Fibroblast of lung (primary cell): ENCODE measurements around the gene INSYN1. TPM values are rescaled to one million over a fixed set of nuclear protein-coding genes. Genes with fewer than 3 reads are reported as not detected.
"Not testable (repeated sequence)": the region's sequence is repeated elsewhere in the genome, so short reads cannot be mapped to it uniquely, and the experiment has no call there.

Experiments
- DNase-seq, 2 donors: peaks; one replicate each; pipeline versions ENCODE4 v3.0.0 to v3.0.0-alpha.2; 2010; ENCODE audit warnings: low read depth in 2 of 2
- H2AFZ ChIP-seq: 2 replicates; pipeline ENCODE4 v1.5.1; 2012; ENCODE audit warnings: low read length, control low read depth, inconsistent platforms
- H3K27ac ChIP-seq: 2 replicates; pipeline ENCODE4 v1.5.1; 2011; ENCODE audit warnings: low read length, control low read depth; ENCODE audit not compliant: insufficient read depth
- H3K27me3 ChIP-seq: 2 replicates; pipeline ENCODE4 v1.5.1; 2011; ENCODE audit warnings: mild to moderate bottlenecking, low read length; ENCODE audit not compliant: control insufficient read depth, insufficient read depth
- H3K36me3 ChIP-seq: 2 replicates; pipeline ENCODE4 v1.5.1; 2011; ENCODE audit warnings: low read length; ENCODE audit not compliant: control insufficient read depth, insufficient read depth
- H3K4me1 ChIP-seq: 2 replicates; pipeline ENCODE4 v1.5.1; 2011; ENCODE audit warnings: low read length; ENCODE audit not compliant: control insufficient read depth, insufficient read depth; ENCODE audit errors: extremely low read depth
- H3K4me2 ChIP-seq: 2 replicates; pipeline ENCODE4 v1.5.1; 2011; ENCODE audit warnings: low read length, control low read depth; ENCODE audit not compliant: insufficient read depth; ENCODE audit errors: extremely low read depth
- H3K4me3 ChIP-seq, 4 experiments: fragments of 200-600 bp in 1 of 4; sonication (generic) in 1 of 4; replicated peaks in 1 of 4; 2 replicates each; pipeline ENCODE4 v1.5.1; 2011 to 2016; ENCODE audit warnings: low read length in 4 of 4, low read depth in 3 of 4, mild to moderate bottlenecking in 3 of 4, control low read depth in 2 of 4, inconsistent platforms in 1 of 4, mixed read lengths in 1 of 4; ENCODE audit not compliant: insufficient read depth in 1 of 4; ENCODE audit errors: control extremely low read depth in 1 of 4
- H3K79me2 ChIP-seq: 2 replicates; pipeline ENCODE4 v1.5.1; 2012; ENCODE audit warnings: mild to moderate bottlenecking, low read length, inconsistent platforms; ENCODE audit not compliant: control insufficient read depth, insufficient read depth
- H3K9ac ChIP-seq: 2 replicates; pipeline ENCODE4 v1.5.1; 2011; ENCODE audit warnings: mild to moderate bottlenecking, low read length, control low read depth; ENCODE audit not compliant: insufficient read depth
- H3K9me3 ChIP-seq: 2 replicates; pipeline ENCODE4 v1.5.1; 2012; ENCODE audit warnings: low read depth, low read length; ENCODE audit not compliant: control insufficient read depth, insufficient read depth
- H4K20me1 ChIP-seq: 2 replicates; pipeline ENCODE4 v1.5.1; 2011; ENCODE audit warnings: low read length; ENCODE audit not compliant: control insufficient read depth, insufficient read depth; ENCODE audit errors: extremely low read depth
- EZH2 ChIP-seq: IDR thresholded peaks from 2 replicates; pipeline ENCODE4 v1.5.1; 2012; ENCODE audit warnings: low read length, control low read depth, mild to moderate bottlenecking; ENCODE audit errors: missing control alignments
- polyA plus RNA-seq, 2 donors: library from polyadenylated mRNA; depleted of rRNA in 1 of 2; stranded (reverse) in 1 of 2; unstranded in 1 of 2; fragments of >200 nt; gene quantifications; 2 replicates each; pipeline ENCODE4 v1.2.1, GENCODE V29; 2011 to 2012; ENCODE audit warnings: missing spikeins in 1 of 2
- total RNA-seq: library from RNA; depleted of rRNA; stranded (reverse); fragments of >200 nt; gene quantifications from 2 replicates; pipeline ENCODE4 v1.2.1, GENCODE V29; 2014
- TF ChIP-seq, protein P1 (sequence below), 2 donors: IDR thresholded peaks in 1 of 2; conservative IDR thresholded peaks in 1 of 2; 1 replicate in 1 of 2; 2 replicates in 1 of 2; pipeline ENCODE4 v1.5.1; 2011 to 2012; ENCODE audit warnings: low read length in 2 of 2, control low read depth in 1 of 2, inconsistent platforms in 1 of 2, low read depth in 1 of 2, mild to moderate bottlenecking in 1 of 2

Gene INSYN1
- total and polyA plus RNA-seq, 2 donors (not counting 1 experiment from before 2014, with no cell fraction given), result 0.51 to 1.2 TPM

DNA sequence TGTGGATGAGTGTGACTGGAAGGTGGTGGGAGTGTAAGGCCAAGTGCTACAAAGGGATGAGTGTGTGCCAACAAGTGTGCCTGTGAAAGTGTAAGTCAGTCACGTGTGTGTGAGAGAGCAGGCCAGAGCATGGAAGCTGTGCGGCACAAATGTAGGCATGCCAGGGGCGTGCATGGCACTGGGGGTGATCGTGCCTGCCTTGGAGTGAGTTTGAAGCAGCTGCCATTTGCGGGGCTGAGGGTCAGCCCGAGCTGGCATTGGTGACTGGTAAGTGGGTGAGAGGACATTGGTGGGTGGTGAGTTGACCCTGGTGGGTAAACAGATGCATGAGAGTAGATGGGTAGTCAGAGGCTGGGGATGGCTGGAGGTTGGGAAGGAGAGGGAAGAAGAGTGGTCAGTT is 44.5 kb downstream of the INSYN1 start:
- Histone ChIP-seq H3K4me2 (no peak overlapping the region), H3K36me3 (peaks cover 44% of the 10 kb centered on the region), H2AFZ (no peak overlapping the region), H4K20me1 (peaks cover 3% of the 10 kb centered on the region), H3K9ac (no peak overlapping the region), H3K4me3 (no peak overlapping the region), H3K27me3 (no peaks in the 10 kb centered on the region), H3K4me1 (no peaks in the 10 kb centered on the region), H3K9me3 (no peaks in the 10 kb centered on the region), H3K79me2 (no peaks in the 10 kb centered on the region), H3K27ac (no peak overlapping the region)
- TF ChIP-seq, protein P1, sequence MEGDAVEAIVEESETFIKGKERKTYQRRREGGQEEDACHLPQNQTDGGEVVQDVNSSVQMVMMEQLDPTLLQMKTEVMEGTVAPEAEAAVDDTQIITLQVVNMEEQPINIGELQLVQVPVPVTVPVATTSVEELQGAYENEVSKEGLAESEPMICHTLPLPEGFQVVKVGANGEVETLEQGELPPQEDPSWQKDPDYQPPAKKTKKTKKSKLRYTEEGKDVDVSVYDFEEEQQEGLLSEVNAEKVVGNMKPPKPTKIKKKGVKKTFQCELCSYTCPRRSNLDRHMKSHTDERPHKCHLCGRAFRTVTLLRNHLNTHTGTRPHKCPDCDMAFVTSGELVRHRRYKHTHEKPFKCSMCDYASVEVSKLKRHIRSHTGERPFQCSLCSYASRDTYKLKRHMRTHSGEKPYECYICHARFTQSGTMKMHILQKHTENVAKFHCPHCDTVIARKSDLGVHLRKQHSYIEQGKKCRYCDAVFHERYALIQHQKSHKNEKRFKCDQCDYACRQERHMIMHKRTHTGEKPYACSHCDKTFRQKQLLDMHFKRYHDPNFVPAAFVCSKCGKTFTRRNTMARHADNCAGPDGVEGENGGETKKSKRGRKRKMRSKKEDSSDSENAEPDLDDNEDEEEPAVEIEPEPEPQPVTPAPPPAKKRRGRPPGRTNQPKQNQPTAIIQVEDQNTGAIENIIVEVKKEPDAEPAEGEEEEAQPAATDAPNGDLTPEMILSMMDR (conservative IDR thresholded peaks at IDR 0.05 in 1 of 2, IDR thresholded peaks at IDR 0.05 in 1 of 2; ENCODE audit: low read depth in 1 of 2, low read length in 2 of 2), result no peak
- no peak for TF ChIP-seq EZH2
- DNase-seq, result no peak

DNA sequence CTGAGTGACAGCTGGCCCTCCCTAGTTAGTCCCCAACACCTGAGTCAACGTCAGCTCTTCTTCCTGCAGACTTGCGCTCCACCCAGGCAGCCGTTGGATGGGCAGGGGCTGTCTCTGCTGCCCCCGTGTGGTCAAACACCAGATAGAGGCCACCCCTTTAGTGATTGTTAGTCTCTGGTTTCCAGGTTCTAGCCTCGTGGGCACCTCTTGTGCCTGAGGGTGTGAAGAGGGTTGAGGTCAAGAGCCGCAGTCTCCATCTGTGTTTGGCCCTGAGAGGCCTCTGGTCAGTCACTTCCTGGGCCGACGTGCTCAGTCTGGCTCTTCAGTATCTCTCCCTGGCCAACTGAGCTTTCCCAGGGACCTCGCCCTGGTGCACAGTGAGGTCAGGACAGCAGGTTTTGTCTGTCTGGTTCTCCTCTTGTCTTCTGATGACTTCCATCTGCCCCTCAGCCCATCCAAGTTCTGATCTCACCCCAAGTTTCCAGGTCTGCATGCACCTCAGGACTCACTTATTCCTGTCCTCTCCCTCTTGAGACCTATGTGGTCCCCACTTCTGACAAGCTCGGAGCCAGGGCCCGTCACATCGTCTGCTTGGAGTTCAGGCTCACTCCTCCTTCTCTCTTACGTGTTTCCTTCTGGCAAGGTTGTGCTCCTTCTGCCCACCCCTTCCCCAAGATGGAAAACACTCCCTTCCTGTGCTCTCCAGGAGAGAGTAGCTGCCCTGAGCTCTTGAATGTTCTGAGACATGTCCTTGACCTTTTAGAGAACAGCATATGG is 48.1 kb downstream of the INSYN1 start:
- Histone ChIP-seq H3K9me3 (no peaks in the 10 kb centered on the region), H3K27me3 (no peaks in the 10 kb centered on the region), H3K9ac (no peak overlapping the region), H4K20me1 (peaks cover 3% of the 10 kb centered on the region), H3K4me2 (no peak overlapping the region), H3K79me2 (peaks cover 9% of the 10 kb centered on the region), H3K4me1 (no peaks in the 10 kb centered on the region), H2AFZ (no peak overlapping the region), H3K36me3 (peaks cover 37% of the 10 kb centered on the region), H3K27ac (no peak overlapping the region), H3K4me3 (no peak overlapping the region)
- no peak for TF ChIP-seq EZH2
- TF ChIP-seq, protein P1 (conservative IDR thresholded peaks at IDR 0.05 in 1 of 2, IDR thresholded peaks at IDR 0.05 in 1 of 2; ENCODE audit: low read depth in 1 of 2, low read length in 2 of 2), result peak; percentile 66 to 84
- DNase-seq, result peak; percentile 15 to 46

DNA sequence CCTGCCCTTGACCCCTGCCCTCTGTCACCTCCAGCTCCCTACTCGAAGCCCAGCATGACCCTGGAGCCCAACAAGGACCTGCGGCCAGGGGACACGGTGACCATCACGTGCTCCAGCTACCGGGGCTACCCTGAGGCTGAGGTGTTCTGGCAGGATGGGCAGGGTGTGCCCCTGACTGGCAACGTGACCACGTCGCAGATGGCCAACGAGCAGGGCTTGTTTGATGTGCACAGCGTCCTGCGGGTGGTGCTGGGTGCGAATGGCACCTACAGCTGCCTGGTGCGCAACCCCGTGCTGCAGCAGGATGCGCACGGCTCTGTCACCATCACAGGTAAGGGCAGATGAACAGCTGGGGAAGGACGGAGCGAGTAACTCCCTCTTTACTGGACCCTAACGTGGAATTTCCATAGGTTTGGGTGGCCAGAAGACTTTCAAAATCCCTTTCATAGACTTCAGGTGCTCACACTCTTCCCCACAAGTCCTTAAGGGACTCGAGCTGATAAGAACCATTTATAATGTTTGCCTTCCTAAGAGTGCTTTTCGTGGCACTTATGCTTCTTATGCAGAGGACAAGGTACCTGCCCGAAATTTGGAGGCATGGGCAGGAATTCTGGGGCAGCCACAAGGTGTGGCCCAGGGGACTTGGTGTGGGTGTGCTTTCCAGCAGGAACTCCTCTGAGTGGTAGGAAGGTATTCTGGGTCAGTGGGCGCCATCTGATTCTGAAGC is 48.8 kb downstream of the INSYN1 start:
- not testable (repeated sequence) for H4K20me1 ChIP-seq, H3K4me1 ChIP-seq, H2AFZ ChIP-seq, DNase-seq, H3K9me3 ChIP-seq, H3K4me3 ChIP-seq, H3K4me2 ChIP-seq, H3K27ac ChIP-seq, H3K9ac ChIP-seq, H3K27me3 ChIP-seq
- Histone ChIP-seq H3K36me3 (peaks cover 37% of the 10 kb centered on the region), H3K79me2 (peaks cover 17% of the 10 kb centered on the region)

DNA sequence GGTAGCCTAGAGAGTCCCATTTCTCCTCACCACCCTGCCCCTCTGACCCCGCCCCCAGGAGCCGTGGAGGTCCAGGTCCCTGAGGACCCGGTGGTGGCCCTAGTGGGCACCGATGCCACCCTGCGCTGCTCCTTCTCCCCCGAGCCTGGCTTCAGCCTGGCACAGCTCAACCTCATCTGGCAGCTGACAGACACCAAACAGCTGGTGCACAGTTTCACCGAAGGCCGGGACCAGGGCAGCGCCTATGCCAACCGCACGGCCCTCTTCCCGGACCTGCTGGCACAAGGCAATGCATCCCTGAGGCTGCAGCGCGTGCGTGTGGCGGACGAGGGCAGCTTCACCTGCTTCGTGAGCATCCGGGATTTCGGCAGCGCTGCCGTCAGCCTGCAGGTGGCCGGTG is 49.5 kb downstream of the INSYN1 start:
- H3K27me3 ChIP-seq, H3K4me2 ChIP-seq, H3K4me3 ChIP-seq, H3K9me3 ChIP-seq, H4K20me1 ChIP-seq, DNase-seq, H3K27ac ChIP-seq, H3K9ac ChIP-seq, H2AFZ ChIP-seq, H3K4me1 ChIP-seq: not testable (repeated sequence)
- Histone ChIP-seq H3K79me2 (peaks cover 20% of the 10 kb centered on the region), H3K36me3 (peaks cover 32% of the 10 kb centered on the region)

DNA sequence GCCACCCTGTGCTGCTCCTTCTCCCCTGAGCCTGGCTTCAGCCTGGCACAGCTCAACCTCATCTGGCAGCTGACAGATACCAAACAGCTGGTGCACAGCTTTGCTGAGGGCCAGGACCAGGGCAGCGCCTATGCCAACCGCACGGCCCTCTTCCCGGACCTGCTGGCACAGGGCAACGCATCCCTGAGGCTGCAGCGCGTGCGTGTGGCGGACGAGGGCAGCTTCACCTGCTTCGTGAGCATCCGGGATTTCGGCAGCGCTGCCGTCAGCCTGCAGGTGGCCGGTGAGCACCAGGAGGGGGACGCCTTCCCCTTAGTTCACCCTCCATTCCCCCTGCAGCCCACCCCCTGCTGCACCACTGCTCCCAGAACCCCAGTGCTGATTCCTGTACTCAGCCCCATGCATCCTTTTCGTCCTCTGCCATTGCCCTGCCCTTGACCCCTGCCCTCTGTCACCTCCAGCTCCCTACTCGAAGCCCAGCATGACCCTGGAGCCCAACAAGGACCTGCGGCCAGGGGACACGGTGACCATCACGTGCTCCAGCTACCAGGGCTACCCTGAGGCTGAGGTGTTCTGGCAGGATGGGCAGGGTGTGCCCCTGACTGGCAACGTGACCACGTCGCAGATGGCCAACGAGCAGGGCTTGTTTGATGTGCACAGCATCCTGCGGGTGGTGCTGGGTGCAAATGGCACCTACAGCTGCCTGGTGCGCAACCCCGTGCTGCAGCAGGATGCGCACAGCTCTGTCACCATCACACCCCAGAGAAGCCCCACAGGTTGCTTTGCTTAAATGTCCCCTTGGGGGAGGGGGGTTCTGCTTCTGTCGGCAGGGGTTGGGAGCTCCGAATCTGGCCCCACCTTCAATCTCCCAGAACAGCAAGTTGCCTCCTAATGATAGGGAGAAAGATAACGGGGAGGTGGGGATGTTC is 50.6 kb downstream of the INSYN1 start:
- H3K9ac ChIP-seq, H2AFZ ChIP-seq, H4K20me1 ChIP-seq: not testable (repeated sequence)

More for the DNA sequence above, 50.6 kb downstream of the INSYN1 start:
- H3K4me2 ChIP-seq, H3K4me3 ChIP-seq, DNase-seq, H3K27me3 ChIP-seq, H3K9me3 ChIP-seq, H3K4me1 ChIP-seq, H3K27ac ChIP-seq: not testable (repeated sequence)
- Histone ChIP-seq H3K79me2 (peaks cover 27% of the 10 kb centered on the region), H3K36me3 (peaks cover 24% of the 10 kb centered on the region)
